Motor neuron (in vitro differentiated cells): ENCODE data around the gene UTY. TPM values are rescaled to one million over a fixed set of nuclear protein-coding genes. Genes with fewer than 3 reads are reported as not detected.

Experiments used
- ATAC-seq, 8 experiments: fragments of 200-7000 bp; cut with Tn5 transposase; replicated peaks in 6 of 8; 2 replicates each; pipeline ENCODE4 v1.8.0; 2021; ENCODE audit warnings: mild to moderate bottlenecking in 8 of 8, moderate library complexity in 8 of 8
- H3K27ac ChIP-seq, 2 donors: fragments of 250-450 bp; sonication (Bioruptor Pico); 2 replicates each; pipeline ENCODE4 v1.9.0; 2021; ENCODE audit warnings: antibody characterized with exemption in 2 of 2, mild to moderate bottlenecking in 2 of 2, moderate library complexity in 1 of 2
- H3K4me1 ChIP-seq, 2 donors: fragments of 250-450 bp; sonication (Bioruptor Pico); replicated peaks in 1 of 2; 2 replicates each; pipeline ENCODE4 v1.6.1; 2021; ENCODE audit warnings: antibody characterized with exemption in 2 of 2, mild to moderate bottlenecking in 2 of 2, moderate library complexity in 1 of 2
- H3K4me3 ChIP-seq, 5 donors: fragments of 250-450 bp; sonication (Bioruptor Pico); 2 replicates each; pipeline ENCODE4 v1.9.0; 2021; ENCODE audit warnings: antibody characterized with exemption in 5 of 5, mild to moderate bottlenecking in 5 of 5, moderate library complexity in 4 of 5
- WGBS, 10 experiments: fragments of 450-650 bp; shearing (Covaris generic); methylation state at CpG; one replicate each; pipeline ENCODE4 v1.0.0; 2022; 5-methylcytosine and 5-hydroxymethylcytosine counted together
- in situ Hi-C, 9 experiments: fragments of 400-800 bp; cut with MboI; loops; one replicate each; pipeline ENCODE4 v1.15.0; 2021; ENCODE audit warnings: low sequenced_read_pairs in 9 of 9, low pct_unique_long_range_greater_than_20kb in 2 of 9; ENCODE audit not compliant: unreplicated experiment in 9 of 9
- total RNA-seq, 8 experiments: library from RNA; unstranded; fragments of 300-600 nt; gene quantifications; 2 replicates each; pipeline versions ENCODE4 v1.2.3 to v1.2.4, GENCODE V29; 2022

The UTY gene
- total RNA-seq, 8 experiments from 2014 or later = 12.6 to 37.3 (median 26.1) TPM; not detected in 2

GRCh38 chrY:13440811-13441210 is 39.0 kb downstream of the UTY start:
- ATAC-seq = no peak
- Histone ChIP-seq H3K27ac (no peak overlapping the region), H3K4me1 (no peaks in the 10 kb centered on the region), H3K4me3 (no peak overlapping the region)
- 86% methylated on average over 1 of the region's 1 CpG; no CpG with 5 or more reads in 9 of the 10 experiments for WGBS, 10 experiments
- in situ Hi-C loops = no loop called here

GRCh38 chrY:13435968-13436937 is 43.6 kb downstream of the UTY start:
- H3K27ac ChIP-seq = no peak overlapping the region
- WGBS, 10 experiments = 90 to 100% (median 97%) methylated on average over 1 to 3 of the region's 25 CpGs; no CpG with 5 or more reads in 6 of the 10 experiments
- in situ Hi-C loops = no loop called here
- peak in 1 of 8 experiments; percentile 37 for ATAC-seq
- H3K4me3 ChIP-seq = no peak overlapping the region
- H3K4me1 ChIP-seq = no peaks in the 10 kb centered on the region

GRCh38 chrY:13435206-13435967 is 44.4 kb downstream of the UTY start:
- ATAC-seq = no peak
- Histone ChIP-seq H3K4me3 (no peak overlapping the region), H3K4me1 (no peaks in the 10 kb centered on the region), H3K27ac (no peak overlapping the region)
- in situ Hi-C loops = no loop called here
- 33 to 100% (median 98%) methylated on average over 1 to 5 of the region's 22 CpGs; no CpG with 5 or more reads in 4 of the 10 experiments for WGBS, 10 experiments

- Histone ChIP-seq H3K4me3 (no peak overlapping the region), H3K4me1 (no peaks in the 10 kb centered on the region), H3K27ac (no peak overlapping the region)
- in situ Hi-C loops = no loop called here
- no CpG with 5 or more reads among the region's 3 CpGs for WGBS, 10 experiments
- no peak for ATAC-seq
These were observed 47.4 kb downstream of the UTY start for GRCh38 chrY:13432293-13433025.

- H3K4me3 ChIP-seq = no peak overlapping the region
- whole genome bisulfite sequencing, 10 experiments = 44 to 100% (median 90%) methylated on average over 1 to 3 of the region's 3 CpGs; no CpG with 5 or more reads in 6 of the 10 experiments
- H3K27ac ChIP-seq = no peak overlapping the region
- ATAC-seq = no peak
- H3K4me1 ChIP-seq = no peaks in the 10 kb centered on the region
- in situ Hi-C loops = no loop called here
These were observed 50.3 kb downstream of the UTY start for GRCh38 chrY:13429551-13429950.

GRCh38 chrY:13423281-13423732 is 56.5 kb downstream of the UTY start:
- ATAC-seq = peak in 1 of 8 experiments; percentile 56
- Histone ChIP-seq H3K4me1 (no peaks in the 10 kb centered on the region), H3K4me3 (no peak overlapping the region), H3K27ac (no peak overlapping the region)
- WGBS, 10 experiments = 0 to 100% (median 86%) methylated on average over 1 to 3 of the region's 5 CpGs; no CpG with 5 or more reads in 7 of the 10 experiments
- in situ Hi-C loops = no loop called here

- peak in 5 of 8 experiments; percentile 20 to 99 (median 97) for ATAC-seq
- H3K4me3 ChIP-seq = no peak overlapping the region
- 7 to 100% (median 81%) methylated on average over 1 to 4 of the region's 6 CpGs; no CpG with 5 or more reads in 4 of the 10 experiments for WGBS, 10 experiments
- no peak overlapping the region for H3K27ac ChIP-seq
- H3K4me1 ChIP-seq = no peaks in the 10 kb centered on the region
- in situ Hi-C loops = no loop called here
These were observed 62.8 kb downstream of the UTY start for GRCh38 chrY:13416869-13417661.

GRCh38 chrY:13415556-13415955 is 64.3 kb downstream of the UTY start:
- in situ Hi-C loops = no loop called here
- Histone ChIP-seq H3K4me1 (no peaks in the 10 kb centered on the region), H3K27ac (no peak overlapping the region), H3K4me3 (no peak overlapping the region)
- ATAC-seq = no peak

GRCh38 chrY:13398876-13399275 is 81.0 kb downstream of the UTY start:
- in situ Hi-C loops = no loop called here
- no peak overlapping the region for H3K27ac ChIP-seq
- H3K4me3 ChIP-seq = no peak overlapping the region
- ATAC-seq = no peak
- no peaks in the 10 kb centered on the region for H3K4me1 ChIP-seq
- WGBS, 10 experiments = 92 to 100% methylated on average over 1 to 2 of the region's 2 CpGs; no CpG with 5 or more reads in 8 of the 10 experiments

GRCh38 chrY:13381110-13381683 is 98.6 kb downstream of the UTY start:
- peak in 4 of 8 experiments; percentile 33 to 98 (median 78) for ATAC-seq
- Histone ChIP-seq H3K4me3 (no peak overlapping the region), H3K27ac (no peak overlapping the region), H3K4me1 (no peaks in the 10 kb centered on the region)
- in situ Hi-C loops = no loop called here
- 46 to 100% (median 75%) methylated on average over 1 to 3 of the region's 7 CpGs; no CpG with 5 or more reads in 6 of the 10 experiments for whole genome bisulfite sequencing, 10 experiments

GRCh38 chrY:13370868-13371800 is 108.7 kb downstream of the UTY start:
- in situ Hi-C loops = no loop called here
- 100% methylated on average over 1 to 2 of the region's 6 CpGs; no CpG with 5 or more reads in 6 of the 10 experiments for WGBS, 10 experiments

More at GRCh38 chrY:13370868-13371800, 108.7 kb downstream of the UTY start:
- Histone ChIP-seq H3K4me1 (no peaks in the 10 kb centered on the region), H3K27ac (no peak overlapping the region), H3K4me3 (no peak overlapping the region)
- ATAC-seq = peak in 2 of 8 experiments; percentile 15 to 25
